Ishikawa (cell line): ENCODE measurements around the gene NACAD.

Experiments used
- CEBPB ChIP-seq: IDR thresholded peaks from 2 replicates; pipeline ENCODE4 v1.6.1; 2012
- CREB1 ChIP-seq: IDR thresholded peaks from 2 replicates; pipeline ENCODE4 v1.6.1; 2012; ENCODE audit warnings: low read depth
- EGR1 ChIP-seq: IDR thresholded peaks from 2 replicates; pipeline ENCODE4 v1.6.1; 2012
- EP300 ChIP-seq: IDR thresholded peaks from 2 replicates; pipeline ENCODE4 v1.6.1; 2012; ENCODE audit warnings: borderline replicate concordance
- FOXM1 ChIP-seq: IDR thresholded peaks from 2 replicates; pipeline ENCODE4 v1.6.1; 2012; ENCODE audit warnings: low read depth, borderline replicate concordance
- NFIC ChIP-seq: IDR thresholded peaks from 2 replicates; pipeline ENCODE4 v1.6.1; 2012
- RAD21 ChIP-seq: IDR thresholded peaks from 2 replicates; pipeline ENCODE4 v1.6.1; 2012; ENCODE audit warnings: low read depth
- TAF1 ChIP-seq: IDR thresholded peaks from 2 replicates; pipeline ENCODE4 v1.6.1; 2012; ENCODE audit warnings: low read depth, mild to moderate bottlenecking
- TCF12 ChIP-seq: IDR thresholded peaks from 2 replicates; pipeline ENCODE4 v1.6.1; 2012; ENCODE audit warnings: low read depth
- TEAD4 ChIP-seq: IDR thresholded peaks from 2 replicates; pipeline ENCODE4 v1.6.1; 2012
- YY1 ChIP-seq: IDR thresholded peaks from 2 replicates; pipeline ENCODE4 v1.6.1; 2012; ENCODE audit warnings: low read depth
- ZBTB7A ChIP-seq: IDR thresholded peaks from 2 replicates; pipeline ENCODE4 v1.6.1; 2012; ENCODE audit warnings: low read depth
- TF ChIP-seq, protein P1 (sequence below): IDR thresholded peaks from 2 replicates; pipeline ENCODE4 v1.6.1; 2012
- TF ChIP-seq, protein P2 (sequence below): IDR thresholded peaks from 2 replicates; pipeline ENCODE4 v1.6.1; 2012
- TF ChIP-seq, protein P3 (sequence below): IDR thresholded peaks from 2 replicates; pipeline ENCODE4 v1.6.1; 2012; ENCODE audit warnings: low read depth, mild to moderate bottlenecking

NACAD gene

DNA sequence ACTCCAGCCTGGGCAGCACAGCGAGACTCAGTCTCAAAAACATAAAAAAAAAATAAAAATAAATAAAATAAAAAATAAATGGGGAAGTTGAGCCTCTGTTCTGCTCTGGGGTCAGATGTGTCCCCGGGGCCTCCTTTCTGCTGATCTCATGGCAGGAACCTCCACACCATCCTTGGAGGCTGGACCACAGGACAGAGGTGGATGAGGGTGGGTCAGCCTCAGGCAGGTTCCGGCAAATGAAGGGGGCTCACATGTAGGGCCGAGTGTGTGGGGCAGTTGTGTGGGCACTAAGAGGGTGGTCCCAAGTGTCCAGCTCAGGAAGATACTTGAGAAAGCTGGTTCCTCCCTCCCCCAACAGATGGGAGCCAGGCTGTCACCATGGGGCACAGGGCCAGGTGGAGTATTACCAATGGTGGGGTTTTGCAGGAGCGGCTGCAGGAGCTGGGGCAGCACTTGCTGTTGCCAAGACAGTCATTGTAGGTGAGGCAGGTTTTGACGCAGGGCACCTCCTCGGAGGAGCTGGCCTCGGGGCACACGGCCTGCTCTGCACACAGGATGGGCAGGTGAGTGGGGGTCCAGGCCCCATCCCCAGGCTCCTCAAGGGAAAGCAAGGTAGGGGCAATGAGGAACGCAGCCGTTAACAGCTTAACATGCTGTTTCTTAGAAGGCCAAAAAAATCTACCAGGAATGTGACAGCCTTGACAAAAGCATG lies 36.6 kb upstream of the NACAD start:
- no peak for TF ChIP-seq TAF1
- TF ChIP-seq TEAD4, result no peak
- no peak for TF ChIP-seq EP300

DNA sequence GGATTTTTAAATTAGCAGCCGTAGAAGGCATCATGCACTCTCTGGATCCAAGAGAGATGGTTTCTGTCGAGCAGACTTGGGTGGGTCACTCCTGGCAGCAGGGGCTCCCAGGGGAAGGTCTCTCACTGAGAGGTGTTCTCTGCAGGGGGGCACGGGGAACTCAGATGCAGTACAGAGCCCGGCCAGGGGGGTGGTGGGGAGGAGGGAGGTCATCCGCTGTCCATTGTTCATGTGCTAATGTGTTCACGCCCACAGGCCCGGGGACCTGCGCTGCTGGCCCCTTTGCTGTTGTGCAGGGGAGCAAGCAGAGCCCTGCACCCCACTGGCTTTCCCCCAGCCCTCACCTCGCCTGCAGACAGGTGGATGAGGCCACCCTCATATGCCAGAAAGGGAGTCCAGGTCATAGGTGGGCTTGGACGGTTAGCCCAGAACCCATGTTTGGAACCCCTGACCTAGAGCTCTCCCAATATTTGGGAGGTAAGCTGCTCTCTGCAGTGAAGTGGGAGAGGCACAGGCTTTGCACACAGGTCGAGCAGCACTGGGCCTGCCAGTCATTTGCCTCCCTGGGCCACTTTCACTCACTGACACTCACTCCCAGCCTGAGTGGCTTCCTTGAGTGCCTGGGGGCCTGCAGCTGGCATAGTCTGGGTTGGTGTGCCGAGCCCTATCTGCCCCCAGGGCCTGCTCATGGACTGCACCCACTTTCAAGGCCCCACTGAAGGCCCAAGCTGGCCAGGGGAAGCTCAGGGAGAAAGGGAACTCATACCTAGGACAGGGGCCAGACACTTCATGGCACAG lies 35.3 kb upstream of the NACAD start:
- TF ChIP-seq TEAD4 (no peak), RAD21 (no peak), YY1 (no peak), EGR1 (no peak), CEBPB (no peak), ZBTB7A (no peak), TCF12 (no peak), EP300 (no peak), CREB1 (no peak), TAF1 (no peak), FOXM1 (no peak), NFIC (no peak)
- TF ChIP-seq, protein P1, sequence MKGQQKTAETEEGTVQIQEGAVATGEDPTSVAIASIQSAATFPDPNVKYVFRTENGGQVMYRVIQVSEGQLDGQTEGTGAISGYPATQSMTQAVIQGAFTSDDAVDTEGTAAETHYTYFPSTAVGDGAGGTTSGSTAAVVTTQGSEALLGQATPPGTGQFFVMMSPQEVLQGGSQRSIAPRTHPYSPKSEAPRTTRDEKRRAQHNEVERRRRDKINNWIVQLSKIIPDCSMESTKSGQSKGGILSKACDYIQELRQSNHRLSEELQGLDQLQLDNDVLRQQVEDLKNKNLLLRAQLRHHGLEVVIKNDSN, result no peak
- TF ChIP-seq, protein P2, sequence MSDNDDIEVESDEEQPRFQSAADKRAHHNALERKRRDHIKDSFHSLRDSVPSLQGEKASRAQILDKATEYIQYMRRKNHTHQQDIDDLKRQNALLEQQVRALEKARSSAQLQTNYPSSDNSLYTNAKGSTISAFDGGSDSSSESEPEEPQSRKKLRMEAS, result no peak
- TF ChIP-seq, protein P3, sequence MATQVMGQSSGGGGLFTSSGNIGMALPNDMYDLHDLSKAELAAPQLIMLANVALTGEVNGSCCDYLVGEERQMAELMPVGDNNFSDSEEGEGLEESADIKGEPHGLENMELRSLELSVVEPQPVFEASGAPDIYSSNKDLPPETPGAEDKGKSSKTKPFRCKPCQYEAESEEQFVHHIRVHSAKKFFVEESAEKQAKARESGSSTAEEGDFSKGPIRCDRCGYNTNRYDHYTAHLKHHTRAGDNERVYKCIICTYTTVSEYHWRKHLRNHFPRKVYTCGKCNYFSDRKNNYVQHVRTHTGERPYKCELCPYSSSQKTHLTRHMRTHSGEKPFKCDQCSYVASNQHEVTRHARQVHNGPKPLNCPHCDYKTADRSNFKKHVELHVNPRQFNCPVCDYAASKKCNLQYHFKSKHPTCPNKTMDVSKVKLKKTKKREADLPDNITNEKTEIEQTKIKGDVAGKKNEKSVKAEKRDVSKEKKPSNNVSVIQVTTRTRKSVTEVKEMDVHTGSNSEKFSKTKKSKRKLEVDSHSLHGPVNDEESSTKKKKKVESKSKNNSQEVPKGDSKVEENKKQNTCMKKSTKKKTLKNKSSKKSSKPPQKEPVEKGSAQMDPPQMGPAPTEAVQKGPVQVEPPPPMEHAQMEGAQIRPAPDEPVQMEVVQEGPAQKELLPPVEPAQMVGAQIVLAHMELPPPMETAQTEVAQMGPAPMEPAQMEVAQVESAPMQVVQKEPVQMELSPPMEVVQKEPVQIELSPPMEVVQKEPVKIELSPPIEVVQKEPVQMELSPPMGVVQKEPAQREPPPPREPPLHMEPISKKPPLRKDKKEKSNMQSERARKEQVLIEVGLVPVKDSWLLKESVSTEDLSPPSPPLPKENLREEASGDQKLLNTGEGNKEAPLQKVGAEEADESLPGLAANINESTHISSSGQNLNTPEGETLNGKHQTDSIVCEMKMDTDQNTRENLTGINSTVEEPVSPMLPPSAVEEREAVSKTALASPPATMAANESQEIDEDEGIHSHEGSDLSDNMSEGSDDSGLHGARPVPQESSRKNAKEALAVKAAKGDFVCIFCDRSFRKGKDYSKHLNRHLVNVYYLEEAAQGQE, result no peak

DNA sequence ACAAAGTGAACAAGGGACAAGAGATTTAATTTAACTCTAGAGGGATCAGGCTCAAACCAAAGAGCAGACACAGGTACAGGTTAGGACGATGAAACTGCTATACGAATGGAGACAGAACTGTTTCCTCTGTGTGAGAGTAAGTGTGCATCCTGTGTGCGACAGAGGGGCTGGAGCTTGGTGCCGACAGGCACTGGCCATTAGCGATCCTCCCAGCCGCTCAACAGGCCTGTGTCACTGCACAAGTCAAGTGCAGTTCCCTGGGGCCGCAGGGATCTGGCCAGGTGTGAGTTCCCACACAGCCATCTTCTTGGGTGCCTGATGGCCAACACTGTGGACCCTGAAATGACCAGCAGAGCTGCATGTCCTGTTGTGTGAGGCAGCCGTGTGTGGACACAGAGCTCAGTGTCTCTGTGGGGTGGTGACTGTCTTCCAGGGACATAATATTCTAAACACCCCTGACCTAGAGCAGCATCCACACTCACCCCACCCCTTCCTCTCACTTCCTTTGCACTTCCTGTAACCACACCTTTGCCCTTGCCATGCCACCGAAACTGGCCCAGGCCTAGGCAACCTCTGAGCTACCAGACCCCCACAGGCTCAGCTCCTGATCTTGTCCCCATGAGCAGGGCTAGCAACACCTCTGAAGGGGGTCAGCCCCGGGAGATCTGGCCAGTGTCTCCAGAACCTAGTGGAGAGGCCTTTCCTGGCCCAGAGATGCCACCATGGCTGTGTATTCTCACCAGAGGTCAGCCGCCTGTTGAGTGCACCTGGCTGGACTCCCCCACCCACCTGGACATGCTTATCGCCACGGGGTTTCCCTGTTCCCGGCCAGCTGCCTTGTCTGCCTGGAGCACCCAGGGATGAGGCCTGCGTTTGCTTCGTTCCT lies 34.4 kb upstream of the NACAD start:
- TF ChIP-seq ZBTB7A (no peak), CREB1 (no peak), TCF12 (no peak), EGR1 (no peak), TAF1 (no peak), FOXM1 (no peak), YY1 (no peak), TEAD4 (no peak), RAD21 (no peak), EP300 (no peak), NFIC (no peak)
- TF ChIP-seq, protein P2, result no peak
- TF ChIP-seq, protein P1, result no peak

DNA sequence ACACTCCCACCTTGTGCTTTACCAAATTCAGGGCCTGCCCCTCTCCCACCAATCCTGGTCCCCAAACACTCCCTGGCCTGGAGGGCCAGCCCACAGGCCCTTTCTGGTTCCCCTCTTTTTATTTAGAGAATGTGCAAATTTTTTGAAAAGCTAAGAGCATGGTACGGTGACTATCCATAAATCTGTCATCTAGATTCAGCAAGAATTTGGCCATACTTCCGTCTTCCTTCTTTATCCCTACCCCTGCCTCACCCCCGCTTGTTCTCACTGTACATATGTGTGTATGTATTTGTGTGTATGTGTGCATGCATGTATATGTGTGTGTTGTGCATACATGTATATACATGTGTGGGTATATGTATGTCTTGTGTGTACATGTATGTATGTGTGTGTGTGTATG lies 30.8 kb upstream of the NACAD start:
- no peak for TF ChIP-seq CREB1
- TF ChIP-seq, protein P2, result no peak
- no peak for TF ChIP-seq RAD21
- no peak for TF ChIP-seq TAF1
- TF ChIP-seq ZBTB7A, result no peak
- TF ChIP-seq FOXM1, result no peak
- TF ChIP-seq CEBPB, result no peak
- TF ChIP-seq, protein P1, result no peak
- no peak for TF ChIP-seq EGR1
- TF ChIP-seq TEAD4, result no peak
- no peak for TF ChIP-seq EP300
- no peak for TF ChIP-seq YY1
- no peak for TF ChIP-seq TCF12
- TF ChIP-seq, protein P3, result no peak
- TF ChIP-seq NFIC, result no peak
